Measurements from ENCODE around the gene HHAT. TPM values are rescaled to one million over a fixed set of nuclear protein-coding genes. Genes with fewer than 3 reads are reported as not detected.

HHAT gene
- total and polyA plus RNA-seq, 2 donors (not counting 3 experiments of a cell fraction or from before 2014, with no cell fraction given): 2.4 to 4.3 TPM

DNA sequence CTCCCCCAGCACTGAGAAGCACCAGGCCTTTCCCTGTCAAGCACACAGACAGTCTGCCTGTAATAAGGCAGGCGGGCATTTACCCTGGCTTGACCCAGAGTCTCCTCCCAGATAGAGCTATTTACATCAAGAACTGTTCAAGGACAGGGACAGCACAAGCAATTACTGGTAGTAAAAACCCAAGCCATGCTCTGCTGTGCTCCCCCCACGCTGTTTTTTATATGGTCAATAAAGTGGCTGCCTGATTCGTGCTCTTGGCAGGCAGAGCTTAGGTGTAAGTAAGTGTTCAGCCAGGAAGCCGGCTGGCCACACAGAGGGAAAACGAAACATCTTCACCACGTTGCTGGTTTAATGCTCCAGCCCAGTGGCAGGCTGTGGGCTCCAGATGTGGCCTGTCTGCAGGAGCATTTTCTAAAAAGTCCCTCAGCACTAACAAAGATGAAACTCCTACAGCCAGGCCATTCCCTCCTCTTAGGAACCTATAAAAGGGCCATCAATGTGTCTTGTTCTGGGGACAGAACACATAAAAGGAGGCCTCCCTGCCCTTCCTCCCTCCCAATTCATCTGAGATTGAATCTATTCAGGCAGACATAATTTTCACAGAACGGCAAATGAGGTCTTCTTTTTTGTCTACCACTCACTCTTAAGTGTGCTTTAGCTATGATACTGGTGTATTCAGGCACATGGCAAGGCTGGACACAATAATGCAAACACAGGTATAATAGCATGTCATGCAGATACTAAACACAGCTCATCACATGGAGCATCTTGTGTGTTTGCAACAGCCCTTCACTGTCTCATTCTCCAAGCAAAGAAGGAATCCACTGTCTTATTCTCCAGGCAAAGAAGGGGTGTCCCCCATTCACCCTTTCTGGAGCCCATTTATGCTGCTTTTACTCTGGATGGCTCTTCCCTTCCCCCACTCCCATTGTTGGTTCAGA, 378.9 kb downstream of the HHAT start:
- Histone ChIP-seq H2AFZ (ENCODE audit: low read depth, low read length) (no peak overlapping the region), H3K4me2 (ENCODE audit: insufficient read depth, low read length) (no peak overlapping the region), H3K27ac (ENCODE audit: insufficient read depth, low read depth, low read length) (no peak overlapping the region), H3K27me3 (ENCODE audit: control insufficient read depth in 2 of 2, insufficient read depth in 2 of 2, low read length in 2 of 2) (no peaks in the 10 kb centered on the region), H3K4me3 (replicated peaks in 1 of 3; ENCODE audit: insufficient read depth in 1 of 3, low read depth in 1 of 3, low read length in 3 of 3) (no peak overlapping the region), H4K20me1 (replicated peaks; ENCODE audit: control insufficient read depth, extremely low read depth, insufficient read depth, low read length) (no peaks in the 10 kb centered on the region), H3K79me2 (ENCODE audit: control insufficient read depth, insufficient read depth, low read length) (no peaks in the 10 kb centered on the region), H3K9me3 (replicated peaks; ENCODE audit: control insufficient read depth, insufficient read depth, low read length) (no peaks in the 10 kb centered on the region), H3K9me1 (replicated peaks; ENCODE audit: control insufficient read depth, extremely low read depth, insufficient read depth, low read length) (no peaks in the 10 kb centered on the region), H3K9ac (replicated peaks; ENCODE audit: extremely low read depth, insufficient read depth, low read length) (no peak overlapping the region), H3K36me3 (ENCODE audit: control insufficient read depth in 2 of 2, extremely low read depth in 1 of 2, insufficient read depth in 2 of 2, low read length in 2 of 2) (no peaks in the 10 kb centered on the region), H3K4me1 (ENCODE audit: control insufficient read depth, extremely low read depth, insufficient read depth, low read length) (no peaks in the 10 kb centered on the region)
- CTCF ChIA-PET: no interaction called here
- intact Hi-C loops (cut with micrococcal nuclease): no loop called here
- POLR2A ChIA-PET: no interaction called here
- DNase-seq (ENCODE audit: low read depth, low spot score) (no peak), FAIRE-seq (no peak)
- no TSS peak for BruUV-seq (replicated peaks)
- dilution Hi-C loops (cut with MboI; ENCODE audit: extremely low pct_ligation_motif_present, low sequenced_read_pairs): no loop called here
- TF ChIP-seq, protein P1, sequence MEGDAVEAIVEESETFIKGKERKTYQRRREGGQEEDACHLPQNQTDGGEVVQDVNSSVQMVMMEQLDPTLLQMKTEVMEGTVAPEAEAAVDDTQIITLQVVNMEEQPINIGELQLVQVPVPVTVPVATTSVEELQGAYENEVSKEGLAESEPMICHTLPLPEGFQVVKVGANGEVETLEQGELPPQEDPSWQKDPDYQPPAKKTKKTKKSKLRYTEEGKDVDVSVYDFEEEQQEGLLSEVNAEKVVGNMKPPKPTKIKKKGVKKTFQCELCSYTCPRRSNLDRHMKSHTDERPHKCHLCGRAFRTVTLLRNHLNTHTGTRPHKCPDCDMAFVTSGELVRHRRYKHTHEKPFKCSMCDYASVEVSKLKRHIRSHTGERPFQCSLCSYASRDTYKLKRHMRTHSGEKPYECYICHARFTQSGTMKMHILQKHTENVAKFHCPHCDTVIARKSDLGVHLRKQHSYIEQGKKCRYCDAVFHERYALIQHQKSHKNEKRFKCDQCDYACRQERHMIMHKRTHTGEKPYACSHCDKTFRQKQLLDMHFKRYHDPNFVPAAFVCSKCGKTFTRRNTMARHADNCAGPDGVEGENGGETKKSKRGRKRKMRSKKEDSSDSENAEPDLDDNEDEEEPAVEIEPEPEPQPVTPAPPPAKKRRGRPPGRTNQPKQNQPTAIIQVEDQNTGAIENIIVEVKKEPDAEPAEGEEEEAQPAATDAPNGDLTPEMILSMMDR (IDR thresholded peaks at IDR 0.05; ENCODE audit: extremely low read depth in 1 of 2, insufficient read depth in 1 of 2, low read depth in 1 of 2, low read length in 2 of 2): no peak
- TF ChIP-seq GATA2 (IDR thresholded peaks at IDR 0.05; ENCODE audit: insufficient read depth, insufficient read length, low read depth, low read length) (no peak), MYC (IDR thresholded peaks at IDR 0.05; ENCODE audit: low read depth, low read length) (no peak), JUN (IDR thresholded peaks at IDR 0.05; ENCODE audit: borderline replicate concordance, insufficient read depth, insufficient read length, low read depth) (no peak), EZH2 (IDR thresholded peaks at IDR 0.05; ENCODE audit: borderline replicate concordance, low read depth, low read length, severe bottlenecking) (no peak), POLR2A (IDR thresholded peaks at IDR 0.05; ENCODE audit: low read depth, low read length) (no peak), FOS (IDR thresholded peaks at IDR 0.05; ENCODE audit: borderline replicate concordance, insufficient read depth, low read length) (no peak), POLR2AphosphoS5 (IDR thresholded peaks at IDR 0.05; ENCODE audit: insufficient read depth, low read depth, low read length) (no peak)
- TF ChIP-seq, protein P2, sequence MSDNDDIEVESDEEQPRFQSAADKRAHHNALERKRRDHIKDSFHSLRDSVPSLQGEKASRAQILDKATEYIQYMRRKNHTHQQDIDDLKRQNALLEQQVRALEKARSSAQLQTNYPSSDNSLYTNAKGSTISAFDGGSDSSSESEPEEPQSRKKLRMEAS (IDR thresholded peaks at IDR 0.05; ENCODE audit: insufficient read depth, insufficient read length): no peak
